SU-DHL-6 (cell line): ENCODE data around the gene CNPPD1.

ENCODE experiments used
- EZH2phosphoT487 ChIP-seq: fragments of 200-600 bp; sonication (generic), shearing (Covaris generic); conservative IDR thresholded peaks from 2 replicates; pipeline ENCODE4 v1.6.1; 2018; ENCODE audit warnings: mild to moderate bottlenecking, antibody characterized with exemption, low read length, moderate library complexity, mixed read lengths
- TF ChIP-seq, protein P1 (sequence below): fragments of 200-600 bp; sonication (generic); IDR thresholded peaks from one replicate; pipeline ENCODE4 v1.5.1; 2017; ENCODE audit warnings: antibody characterized with exemption, mild to moderate bottlenecking, low read length, moderate library complexity; ENCODE audit not compliant: insufficient read depth, poor library complexity, severe bottlenecking

GRCh38 chr2:219213026-219213415, 36.3 kb upstream of the CNPPD1 start:
- TF ChIP-seq, protein P1, sequence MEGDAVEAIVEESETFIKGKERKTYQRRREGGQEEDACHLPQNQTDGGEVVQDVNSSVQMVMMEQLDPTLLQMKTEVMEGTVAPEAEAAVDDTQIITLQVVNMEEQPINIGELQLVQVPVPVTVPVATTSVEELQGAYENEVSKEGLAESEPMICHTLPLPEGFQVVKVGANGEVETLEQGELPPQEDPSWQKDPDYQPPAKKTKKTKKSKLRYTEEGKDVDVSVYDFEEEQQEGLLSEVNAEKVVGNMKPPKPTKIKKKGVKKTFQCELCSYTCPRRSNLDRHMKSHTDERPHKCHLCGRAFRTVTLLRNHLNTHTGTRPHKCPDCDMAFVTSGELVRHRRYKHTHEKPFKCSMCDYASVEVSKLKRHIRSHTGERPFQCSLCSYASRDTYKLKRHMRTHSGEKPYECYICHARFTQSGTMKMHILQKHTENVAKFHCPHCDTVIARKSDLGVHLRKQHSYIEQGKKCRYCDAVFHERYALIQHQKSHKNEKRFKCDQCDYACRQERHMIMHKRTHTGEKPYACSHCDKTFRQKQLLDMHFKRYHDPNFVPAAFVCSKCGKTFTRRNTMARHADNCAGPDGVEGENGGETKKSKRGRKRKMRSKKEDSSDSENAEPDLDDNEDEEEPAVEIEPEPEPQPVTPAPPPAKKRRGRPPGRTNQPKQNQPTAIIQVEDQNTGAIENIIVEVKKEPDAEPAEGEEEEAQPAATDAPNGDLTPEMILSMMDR: no peak
- no peak for TF ChIP-seq EZH2phosphoT487
